Glomerular endothelial cell (primary cell): ENCODE measurements around the gene UQCC5. TPM values are rescaled to one million over a fixed set of nuclear protein-coding genes. Genes with fewer than 3 reads are reported as not detected.

ENCODE experiments used
- DNase-seq: peaks from one replicate; pipeline ENCODE4 v3.0.0-alpha.2; 2011; ENCODE audit warnings: low read depth, low spot score; ENCODE audit errors: extremely low read depth
- total RNA-seq: library from RNA; depleted of rRNA; stranded (reverse); fragments of >200 nt; gene quantifications from 2 replicates; pipeline ENCODE4 v1.2.3, GENCODE V29; 2015

Gene UQCC5
- total RNA-seq, 1 donor from 2014 or later: 23.6 TPM

GRCh38 chr3:52503788-52504424 is 32.5 kb upstream of the UQCC5 start:
- no peak for DNase-seq

- no peak for DNase-seq
These were observed 31.4 kb upstream of the UQCC5 start for GRCh38 chr3:52504977-52505376.

GRCh38 chr3:52506266-52506966 is 30.0 kb upstream of the UQCC5 start:
- DNase-seq: no peak

- no peak for DNase-seq
These were observed 29.0 kb upstream of the UQCC5 start for GRCh38 chr3:52507359-52507758.

GRCh38 chr3:52509753-52510328 is 26.6 kb upstream of the UQCC5 start:
- no peak for DNase-seq

- no peak for DNase-seq
These were observed 24.9 kb upstream of the UQCC5 start for GRCh38 chr3:52511509-52511908.

- no peak for DNase-seq
These were observed 24.3 kb upstream of the UQCC5 start for GRCh38 chr3:52512105-52512504.

GRCh38 chr3:52512727-52513126 is 23.7 kb upstream of the UQCC5 start:
- no peak for DNase-seq

- no peak for DNase-seq
These were observed 23.1 kb upstream of the UQCC5 start for GRCh38 chr3:52513281-52513680.

- no peak for DNase-seq
These were observed 21.8 kb upstream of the UQCC5 start for GRCh38 chr3:52514576-52514975.

- DNase-seq: no peak
These were observed 21.2 kb upstream of the UQCC5 start for GRCh38 chr3:52515192-52515591.

GRCh38 chr3:52516509-52517195 is 19.8 kb upstream of the UQCC5 start:
- no peak for DNase-seq

GRCh38 chr3:52517796-52518722 is 18.3 kb upstream of the UQCC5 start:
- DNase-seq: no peak

GRCh38 chr3:52518723-52519444 is 17.5 kb upstream of the UQCC5 start:
- DNase-seq: no peak

GRCh38 chr3:52519445-52520140 is 16.8 kb upstream of the UQCC5 start:
- DNase-seq: no peak

GRCh38 chr3:52520141-52520667 is 16.2 kb upstream of the UQCC5 start:
- no peak for DNase-seq

GRCh38 chr3:52520716-52521487 is 15.5 kb upstream of the UQCC5 start:
- DNase-seq: no peak

GRCh38 chr3:52521488-52521824 is 14.9 kb upstream of the UQCC5 start:
- no peak for DNase-seq
